Measurements from ENCODE around the gene SFPQ.
"Not testable (repeated sequence)": the region's sequence is repeated elsewhere in the genome, so short reads cannot be mapped to it uniquely, and the experiment has no call there.

Gene SFPQ

GRCh38 chr1:35192853-35193664 lies at the start of gene SFPQ:
SFPQ (minus strand) TSS chr1:35193145; CDS start chr1:35193049, 96 bp downstream.
- DNase-seq, result peak; percentile 97 to 98

GRCh38 chr1:35236772-35237171 lies 43.8 kb upstream of the SFPQ start:
- DNase-seq, result not testable (repeated sequence)

GRCh38 chr1:35231287-35231686 lies 38.3 kb upstream of the SFPQ start:
- no peak for DNase-seq

- no peak for DNase-seq
Measured at GRCh38 chr1:35229587-35230360, 36.8 kb upstream of the SFPQ start.

- no peak for DNase-seq
Measured at GRCh38 chr1:35226546-35226945, 33.6 kb upstream of the SFPQ start.

- DNase-seq, result no peak
Measured at GRCh38 chr1:35223084-35223630, 30.2 kb upstream of the SFPQ start.

- no peak for DNase-seq
Measured at GRCh38 chr1:35222322-35223083, 29.6 kb upstream of the SFPQ start.

- peak in 1 of 2 experiments; percentile 10 for DNase-seq
Measured at GRCh38 chr1:35220976-35221375, 28.0 kb upstream of the SFPQ start.

GRCh38 chr1:35215346-35215745 lies 22.4 kb upstream of the SFPQ start:
- no peak for DNase-seq

- DNase-seq, result no peak
Measured at GRCh38 chr1:35211120-35211414, 18.1 kb upstream of the SFPQ start.

GRCh38 chr1:35210321-35211119 lies 17.6 kb upstream of the SFPQ start:
- DNase-seq, result no peak

GRCh38 chr1:35203295-35203694 lies 10.3 kb upstream of the SFPQ start:
- no peak for DNase-seq

- peak; percentile 80 to 81 for DNase-seq
Measured at GRCh38 chr1:35202048-35202719, 9.2 kb upstream of the SFPQ start.

GRCh38 chr1:35201631-35202030 lies 8.7 kb upstream of the SFPQ start:
- DNase-seq, result no peak

GRCh38 chr1:35192056-35192852 lies 691 bp downstream of the SFPQ start:
- DNase-seq, result peak; percentile 45 to 68

GRCh38 chr1:35191429-35192055 lies 1.4 kb downstream of the SFPQ start:
- DNase-seq, result no peak

GRCh38 chr1:35190784-35191183 lies 2.2 kb downstream of the SFPQ start:
- no peak for DNase-seq

- DNase-seq, result no peak
Measured at GRCh38 chr1:35188578-35189392, 4.2 kb downstream of the SFPQ start.

- DNase-seq, result no peak
Measured at GRCh38 chr1:35187816-35188342, 5.1 kb downstream of the SFPQ start.
